ENCODE data around the gene C6orf47.
"Not testable (repeated sequence)": the region's sequence is repeated elsewhere in the genome, so short reads cannot be mapped to it uniquely, and the experiment has no call there.

C6orf47 gene, protein sequence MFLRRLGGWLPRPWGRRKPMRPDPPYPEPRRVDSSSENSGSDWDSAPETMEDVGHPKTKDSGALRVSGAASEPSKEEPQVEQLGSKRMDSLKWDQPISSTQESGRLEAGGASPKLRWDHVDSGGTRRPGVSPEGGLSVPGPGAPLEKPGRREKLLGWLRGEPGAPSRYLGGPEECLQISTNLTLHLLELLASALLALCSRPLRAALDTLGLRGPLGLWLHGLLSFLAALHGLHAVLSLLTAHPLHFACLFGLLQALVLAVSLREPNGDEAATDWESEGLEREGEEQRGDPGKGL

DNA sequence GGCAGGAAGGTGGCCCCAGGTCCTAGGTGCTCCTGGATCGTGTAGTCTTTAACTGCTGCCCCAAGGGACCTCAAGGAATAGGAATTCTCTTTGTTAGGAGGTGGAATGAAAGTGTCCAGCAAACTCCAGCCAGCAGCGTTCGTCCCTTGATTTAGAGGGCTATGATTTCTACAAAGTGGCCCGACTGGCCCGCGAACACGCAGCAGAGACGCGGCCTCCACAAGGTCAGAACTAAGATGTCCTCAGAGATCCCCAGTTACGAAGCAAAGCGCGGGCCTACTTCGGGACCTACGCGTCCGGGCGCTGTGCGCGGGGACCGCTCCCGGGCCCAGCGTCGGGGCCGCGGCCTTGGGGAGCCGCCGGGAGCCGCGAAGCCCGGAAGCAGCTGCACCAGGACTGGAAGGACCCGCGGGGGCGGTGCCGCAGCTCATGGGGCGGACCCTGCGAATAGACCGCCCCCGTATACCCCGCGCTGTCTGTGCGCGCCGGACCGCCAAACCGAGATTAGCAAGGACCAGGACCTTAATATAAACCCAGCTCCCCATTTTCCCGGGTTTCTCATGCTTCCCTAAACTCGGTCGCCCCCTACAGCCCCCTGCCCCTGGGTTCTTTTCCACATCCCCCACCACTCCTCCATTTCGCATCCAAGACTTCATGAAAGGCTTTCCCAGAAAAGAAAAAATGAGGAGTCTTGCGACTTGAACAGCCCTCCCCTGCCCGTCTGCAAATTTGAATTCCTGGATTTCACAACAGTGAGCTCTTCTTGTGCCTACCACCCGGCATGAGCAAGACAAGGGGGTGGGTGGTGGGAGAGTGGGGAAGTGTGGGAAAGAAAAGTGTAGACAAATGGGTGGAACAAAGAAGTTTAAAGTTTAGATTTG is at the start of gene C6orf47:
C6orf47 (minus strand) TSS at position 398 of the 881 bp plus-strand sequence. CDS start 831 bp downstream, outside the sequence.
- Histone ChIP-seq H3K9ac (peak within 1 kb of the TSS; percentile 91), H3K36me3 (peaks cover 41% of the 10 kb centered on the region), H3K9me3 (no peaks in the 10 kb centered on the region), H3K4me1 (peaks cover 69% of the 10 kb centered on the region), H3K4me2 (peak within 1 kb of the TSS; percentile 100), H4K20me1 (peaks cover 15% of the 10 kb centered on the region; the same call in 1 of the 2 replicates), H3K4me3 (peak within 1 kb of the TSS; percentile 79), H3K27me3 (no peaks in the 10 kb centered on the region), H3K27ac (peak within 1 kb of the TSS; percentile 90)
- no peak for TF ChIP-seq Cebpa-rat (IDR thresholded peaks at IDR 0.05)

DNA sequence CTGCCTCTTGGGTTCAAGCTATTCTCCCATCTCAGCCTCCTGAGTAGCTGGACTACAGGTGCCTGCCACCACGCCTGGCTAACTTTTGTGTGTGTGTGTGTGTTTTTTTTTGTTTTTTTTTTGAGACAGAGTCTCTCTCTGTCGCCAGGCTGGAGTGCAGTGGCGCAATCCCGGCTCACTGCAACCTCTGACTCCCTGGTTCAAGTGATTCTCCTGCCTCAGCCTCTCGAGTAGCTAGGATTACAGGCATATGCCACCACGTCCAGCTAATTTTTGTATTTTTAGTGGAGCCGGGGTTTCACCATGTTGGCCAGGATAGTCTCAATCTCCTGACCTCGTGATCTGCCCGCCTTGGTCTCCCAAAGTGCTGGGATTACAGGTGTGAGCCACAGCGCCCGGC is 48.6 kb upstream of the C6orf47 start:
- peaks cover 71% of the 10 kb centered on the region for H3K4me1 ChIP-seq

DNA sequence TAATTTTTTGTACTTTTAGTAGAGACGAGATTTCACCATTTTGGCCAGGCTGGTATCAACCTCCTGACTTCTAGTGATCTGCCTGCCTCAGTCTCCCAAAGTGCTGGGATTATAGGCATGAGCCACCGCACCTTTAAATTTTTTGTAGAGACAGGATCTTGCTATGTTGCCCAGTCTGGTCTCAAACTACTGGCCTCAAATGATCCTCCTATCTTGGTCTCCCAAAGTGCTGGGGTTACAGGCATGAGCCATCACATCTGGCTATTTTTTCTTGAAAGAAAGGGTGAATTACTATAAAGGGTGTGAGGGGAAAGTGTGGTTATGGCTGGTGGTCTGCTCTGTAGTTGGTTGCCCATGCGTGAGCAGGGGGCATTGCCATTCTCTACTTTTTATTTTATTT is 47.6 kb upstream of the C6orf47 start:
- no peak for TF ChIP-seq Cebpa-rat (IDR thresholded peaks at IDR 0.05)
- Histone ChIP-seq H3K27ac (no peak overlapping the region; the same call in 1 of the 2 replicates), H3K9me3 (no peaks in the 10 kb centered on the region), H3K4me1 (peaks cover 70% of the 10 kb centered on the region), H4K20me1 (no peaks in the 10 kb centered on the region), H3K4me3 (no peak overlapping the region), H3K9ac (no peak overlapping the region), H3K36me3 (no peaks in the 10 kb centered on the region), H3K4me2 (peak overlapping the region; percentile 33), H3K27me3 (no peaks in the 10 kb centered on the region)

More for the DNA sequence above, 48.6 kb upstream of the C6orf47 start:
- not testable (repeated sequence) for H3K27me3 ChIP-seq, H3K9ac ChIP-seq, H4K20me1 ChIP-seq, H3K4me2 ChIP-seq, H3K27ac ChIP-seq, H3K4me3 ChIP-seq, H3K9me3 ChIP-seq, H3K36me3 ChIP-seq

DNA sequence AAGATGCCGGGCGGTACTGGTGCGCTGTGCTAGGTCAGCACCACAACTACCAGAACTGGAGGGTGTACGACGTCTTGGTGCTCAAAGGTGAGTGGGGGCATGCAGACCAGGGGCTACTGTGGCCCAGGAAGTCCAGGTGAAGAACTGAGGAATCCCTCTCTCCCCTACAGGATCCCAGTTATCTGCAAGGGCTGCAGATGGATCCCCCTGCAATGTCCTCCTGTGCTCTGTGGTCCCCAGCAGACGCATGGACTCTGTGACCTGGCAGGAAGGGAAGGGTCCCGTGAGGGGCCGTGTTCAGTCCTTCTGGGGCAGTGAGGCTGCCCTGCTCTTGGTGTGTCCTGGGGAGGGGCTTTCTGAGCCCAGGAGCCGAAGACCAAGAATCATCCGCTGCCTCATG is 47.1 kb upstream of the C6orf47 start:
- TF ChIP-seq Cebpa-rat (IDR thresholded peaks at IDR 0.05) = no peak
- Histone ChIP-seq H3K9ac (no peak overlapping the region), H3K27me3 (no peaks in the 10 kb centered on the region), H3K4me1 (peaks cover 66% of the 10 kb centered on the region), H4K20me1 (no peaks in the 10 kb centered on the region), H3K4me2 (peak overlapping the region; percentile 33), H3K36me3 (no peaks in the 10 kb centered on the region), H3K9me3 (no peaks in the 10 kb centered on the region), H3K27ac (no peak overlapping the region), H3K4me3 (no peak overlapping the region)

DNA sequence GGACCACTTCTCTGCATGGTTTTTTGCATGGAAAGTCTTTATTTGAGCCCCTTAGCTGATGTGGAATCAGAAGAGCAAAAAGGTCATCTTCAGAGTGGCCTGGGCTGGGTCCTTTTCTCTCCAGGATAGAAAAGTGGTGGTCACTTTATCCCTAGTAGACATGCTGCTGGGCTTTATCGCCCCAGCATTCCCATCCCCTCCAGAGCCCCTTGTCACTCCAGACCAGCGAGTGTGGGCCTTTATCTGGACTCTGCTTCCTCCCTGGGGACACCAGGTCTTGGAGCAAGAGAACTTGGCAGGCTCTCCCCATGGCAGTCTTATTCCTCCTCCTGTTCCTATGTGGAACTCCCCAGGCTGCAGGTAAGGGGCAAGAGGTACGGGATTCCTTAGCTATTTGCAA is 46.0 kb upstream of the C6orf47 start, which contains the start of gene LY6G6F:
LY6G6F (plus strand) TSS at position 268 of the 400 bp plus-strand sequence; CDS start at position 309, 41 bp downstream.
- Histone ChIP-seq H4K20me1 (peaks cover 5% of the 10 kb centered on the region), H3K4me2 (peak within 1 kb of the TSS; percentile 33), H3K4me1 (peaks cover 62% of the 10 kb centered on the region), H3K4me3 (no peak within 1 kb of the TSS), H3K9me3 (no peaks in the 10 kb centered on the region), H3K36me3 (0 out of 2 replicates have a peak, but pooled peaks cover under 1% of the 10 kb centered on the region), H3K27me3 (no peaks in the 10 kb centered on the region), H3K9ac (no peak within 1 kb of the TSS), H3K27ac (no peak within 1 kb of the TSS)
- no peak for TF ChIP-seq Cebpa-rat (IDR thresholded peaks at IDR 0.05)

DNA sequence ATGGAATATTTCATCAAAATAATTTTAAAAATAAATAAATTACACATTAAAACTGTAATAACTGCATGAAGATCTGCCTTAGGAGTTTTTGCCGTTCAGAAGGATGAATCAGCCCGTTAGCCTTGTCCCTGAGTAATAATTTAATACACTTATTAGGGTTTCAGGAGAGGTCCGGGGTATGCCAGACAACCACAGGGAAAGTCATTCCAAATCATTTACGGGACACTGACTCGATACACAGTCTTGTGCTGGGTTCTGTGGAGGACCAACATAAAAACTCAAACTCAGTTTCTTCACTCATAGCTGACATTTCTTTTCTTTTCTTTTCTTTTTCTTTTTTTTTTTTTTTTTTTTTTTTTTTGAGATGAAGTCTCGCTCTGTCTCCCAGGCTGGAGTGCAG is 45.4 kb upstream of the C6orf47 start:
- H3K4me3 ChIP-seq = no peak overlapping the region
- peaks cover 7% of the 10 kb centered on the region for H3K36me3 ChIP-seq
- peaks cover 62% of the 10 kb centered on the region for H3K4me1 ChIP-seq
- no peaks in the 10 kb centered on the region for H3K27me3 ChIP-seq
- H3K27ac ChIP-seq = no peak overlapping the region
- H4K20me1 ChIP-seq = peaks cover 10% of the 10 kb centered on the region
- no peak for TF ChIP-seq Cebpa-rat (IDR thresholded peaks at IDR 0.05)
- no peaks in the 10 kb centered on the region for H3K9me3 ChIP-seq
- no peak overlapping the region for H3K9ac ChIP-seq
- no peak overlapping the region for H3K4me2 ChIP-seq

DNA sequence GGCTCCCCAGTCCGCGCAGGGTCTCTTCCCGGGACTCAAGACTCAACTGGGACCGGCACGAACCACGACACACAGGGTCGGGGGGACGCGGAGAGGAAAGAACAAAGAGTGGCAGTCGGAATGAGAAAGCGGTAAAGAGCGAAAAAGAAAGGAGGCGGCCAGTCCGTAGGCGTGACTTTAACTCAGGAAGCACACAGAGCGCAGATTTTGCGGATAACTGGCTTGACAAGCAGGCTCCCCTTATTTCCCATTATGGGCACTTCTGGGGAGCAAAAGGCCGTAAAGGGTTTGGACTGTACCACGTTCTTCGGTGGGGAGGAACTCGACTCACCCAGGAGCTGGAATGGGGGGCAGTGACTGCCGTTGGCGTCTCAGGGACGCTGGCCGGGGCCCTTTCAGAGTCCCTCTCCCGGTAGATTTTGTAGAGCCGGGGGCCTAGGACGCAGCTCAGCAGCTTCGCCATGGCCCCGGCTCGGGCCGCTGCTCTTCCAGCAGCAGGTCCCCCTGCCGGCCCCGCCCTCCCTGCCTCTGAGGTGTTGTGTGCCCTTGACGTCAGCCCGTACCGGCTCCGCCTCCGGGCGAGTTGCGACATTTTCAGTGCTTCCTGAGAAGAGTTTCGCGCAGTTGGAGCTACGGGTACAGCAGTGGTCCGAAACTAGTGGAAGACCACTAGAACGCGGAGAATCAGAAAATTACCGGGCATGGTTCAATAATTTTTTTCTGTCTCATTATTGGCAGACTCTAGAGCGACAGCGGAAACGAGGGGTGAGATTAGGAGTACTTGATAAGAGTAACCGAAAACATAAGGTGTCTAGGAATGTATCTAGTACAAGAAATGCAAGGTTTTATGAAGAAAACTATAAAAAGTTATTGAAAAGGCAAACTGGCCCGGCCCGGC is 42.5 kb upstream of the C6orf47 start, which contains the start of gene ABHD16A:
ABHD16A (minus strand) TSS at position 506 of the 898 bp plus-strand sequence; CDS start at position 463, 43 bp downstream.
- Histone ChIP-seq H3K27ac (peak within 1 kb of the TSS; percentile 91), H3K4me3 (peak within 1 kb of the TSS; percentile 83), H3K27me3 (no peaks in the 10 kb centered on the region), H3K36me3 (peaks cover 30% of the 10 kb centered on the region), H4K20me1 (peaks cover 10% of the 10 kb centered on the region), H3K4me1 (peaks cover 45% of the 10 kb centered on the region), H3K4me2 (peak within 1 kb of the TSS; percentile 91), H3K9me3 (no peaks in the 10 kb centered on the region), H3K9ac (peak within 1 kb of the TSS; percentile 92)
- TF ChIP-seq Cebpa-rat (IDR thresholded peaks at IDR 0.05) = peak; percentile 100

DNA sequence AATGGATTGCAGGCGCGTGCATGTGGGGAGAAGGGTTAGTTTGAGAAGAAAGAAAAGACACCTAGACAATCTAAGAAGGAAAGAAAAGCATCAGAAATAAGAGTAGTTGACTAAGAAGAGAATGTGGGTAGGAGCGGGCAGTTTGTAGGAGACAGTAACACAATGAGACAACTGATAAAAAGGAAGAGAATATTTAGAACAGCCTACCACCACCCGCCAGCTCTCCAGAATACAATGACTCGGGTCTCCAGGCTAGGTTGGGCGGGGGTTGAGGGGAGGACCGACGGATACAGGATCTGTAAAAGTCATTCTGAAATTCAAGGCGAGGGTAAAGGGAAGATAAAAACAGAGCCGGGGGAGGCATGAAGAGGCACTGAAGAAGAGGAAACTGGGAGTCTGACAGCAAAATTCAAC is 41.8 kb upstream of the C6orf47 start:
- peak overlapping the region; percentile 92 for H3K9ac ChIP-seq
- H4K20me1 ChIP-seq = peaks cover 10% of the 10 kb centered on the region
- H3K27ac ChIP-seq = peak overlapping the region; percentile 91
- no peak for TF ChIP-seq Cebpa-rat (IDR thresholded peaks at IDR 0.05)
- H3K36me3 ChIP-seq = peaks cover 35% of the 10 kb centered on the region
- peak overlapping the region; percentile 91 for H3K4me2 ChIP-seq
- H3K4me1 ChIP-seq = peaks cover 42% of the 10 kb centered on the region
- no peaks in the 10 kb centered on the region for H3K27me3 ChIP-seq
- H3K4me3 ChIP-seq = peak overlapping the region; percentile 83
- H3K9me3 ChIP-seq = no peaks in the 10 kb centered on the region

Measured in BLaER1 (cell line).